HL-60/S4 (cell line): ENCODE measurements around the gene P2RX3.
"Not testable (repeated sequence)": the region's sequence is repeated elsewhere in the genome, so short reads cannot be mapped to it uniquely, and the experiment has no call there.

Source experiments
- in situ Hi-C: fragments of 300-500 bp; cut with MboI; formaldehyde crosslinking; loops from 2 replicates; pipeline ENCODE4 v1.14.3; 2022; ENCODE audit warnings: low sequenced_read_pairs

The P2RX3 gene

GRCh38 chr11:57345555-57346211 lies 7.5 kb downstream of the P2RX3 start:
- in situ Hi-C loops, result loop anchor here (5.0 to 10.0 kb wide), 2 partner anchors 177 to 299 kb away; partner anchors contain the start of gene YPEL4

- in situ Hi-C loops, result loop anchor here (5.0 to 10.0 kb wide), 2 partner anchors 175 to 297 kb away; partner anchors contain the start of gene YPEL4
These were observed 9.2 kb downstream of the P2RX3 start for GRCh38 chr11:57347336-57347735.

GRCh38 chr11:57348052-57348451 lies 9.9 kb downstream of the P2RX3 start:
- in situ Hi-C loops, result loop anchor here (5.0 to 10.0 kb wide), 2 partner anchors 174 to 297 kb away; partner anchors contain the start of gene YPEL4

GRCh38 chr11:57348636-57349313 lies 10.6 kb downstream of the P2RX3 start:
- in situ Hi-C loops, result loop anchor here (5.0 to 10.0 kb wide), 2 partner anchors 174 to 296 kb away; partner anchors contain the start of gene YPEL4

GRCh38 chr11:57349491-57350274 lies 11.5 kb downstream of the P2RX3 start:
- in situ Hi-C loops, result loop anchor here (5.0 to 10.0 kb wide), 3 partner anchors 173 to 445 kb away; partner anchors contain the start of gene YPEL4

- in situ Hi-C loops, result loop anchor here (10.0 kb wide), 1 partner anchor 442 kb away; no protein-coding TSS in a partner anchor
These were observed 14.9 kb downstream of the P2RX3 start for GRCh38 chr11:57353036-57353435.

GRCh38 chr11:57353446-57353845 lies 15.3 kb downstream of the P2RX3 start:
- in situ Hi-C loops, result loop anchor here (10.0 kb wide), 1 partner anchor 441 kb away; no protein-coding TSS in a partner anchor

GRCh38 chr11:57353852-57354251 lies 15.7 kb downstream of the P2RX3 start:
- in situ Hi-C loops, result loop anchor here (10.0 kb wide), 1 partner anchor 441 kb away; no protein-coding TSS in a partner anchor

- in situ Hi-C loops, result loop anchor here (10.0 kb wide), 1 partner anchor 440 kb away; no protein-coding TSS in a partner anchor
These were observed 16.5 kb downstream of the P2RX3 start for GRCh38 chr11:57354699-57355098.

- in situ Hi-C loops, result loop anchor here (10.0 kb wide), 1 partner anchor 439 kb away; no protein-coding TSS in a partner anchor
These were observed 18.1 kb downstream of the P2RX3 start for GRCh38 chr11:57356268-57356667.

GRCh38 chr11:57357310-57357709 lies 19.2 kb downstream of the P2RX3 start:
- in situ Hi-C loops, result loop anchor here (10.0 kb wide), 1 partner anchor 437 kb away; no protein-coding TSS in a partner anchor

GRCh38 chr11:57357856-57358255 lies 19.7 kb downstream of the P2RX3 start:
- in situ Hi-C loops, result loop anchor here (10.0 kb wide), 1 partner anchor 437 kb away; no protein-coding TSS in a partner anchor

- in situ Hi-C loops, result loop anchor here (10.0 kb wide), 1 partner anchor 436 kb away; no protein-coding TSS in a partner anchor
These were observed 20.4 kb downstream of the P2RX3 start for GRCh38 chr11:57358543-57358961.

GRCh38 chr11:57358991-57359390 lies 20.8 kb downstream of the P2RX3 start:
- in situ Hi-C loops, result loop anchor here (10.0 kb wide), 1 partner anchor 436 kb away; no protein-coding TSS in a partner anchor

- in situ Hi-C loops, result loop anchor here (10.0 kb wide), 1 partner anchor 435 kb away; no protein-coding TSS in a partner anchor
These were observed 21.2 kb downstream of the P2RX3 start for GRCh38 chr11:57359396-57359795.

GRCh38 chr11:57359896-57360690 lies 21.9 kb downstream of the P2RX3 start:
- in situ Hi-C loops, result loop anchor here (10.0 kb wide), 1 partner anchor 435 kb away; no protein-coding TSS in a partner anchor

- in situ Hi-C loops, result no loop called here
These were observed 22.8 kb downstream of the P2RX3 start for GRCh38 chr11:57360991-57361390.

- in situ Hi-C loops, result not testable (repeated sequence)
These were observed 23.3 kb downstream of the P2RX3 start for GRCh38 chr11:57361420-57361819.

GRCh38 chr11:57361926-57362325 lies 23.8 kb downstream of the P2RX3 start:
- in situ Hi-C loops, result no loop called here
